AG08396 (cell line): Measurements from ENCODE around the gene ZNF217.
"Not testable (repeated sequence)": the region's sequence is repeated elsewhere in the genome, so short reads cannot be mapped to it uniquely, and the experiment has no call there.

ENCODE experiments used
- DNase-seq: peaks from one replicate; pipeline ENCODE4 v3.0.0; 2012; ENCODE audit warnings: low spot score, mixed read lengths

Gene ZNF217

DNA sequence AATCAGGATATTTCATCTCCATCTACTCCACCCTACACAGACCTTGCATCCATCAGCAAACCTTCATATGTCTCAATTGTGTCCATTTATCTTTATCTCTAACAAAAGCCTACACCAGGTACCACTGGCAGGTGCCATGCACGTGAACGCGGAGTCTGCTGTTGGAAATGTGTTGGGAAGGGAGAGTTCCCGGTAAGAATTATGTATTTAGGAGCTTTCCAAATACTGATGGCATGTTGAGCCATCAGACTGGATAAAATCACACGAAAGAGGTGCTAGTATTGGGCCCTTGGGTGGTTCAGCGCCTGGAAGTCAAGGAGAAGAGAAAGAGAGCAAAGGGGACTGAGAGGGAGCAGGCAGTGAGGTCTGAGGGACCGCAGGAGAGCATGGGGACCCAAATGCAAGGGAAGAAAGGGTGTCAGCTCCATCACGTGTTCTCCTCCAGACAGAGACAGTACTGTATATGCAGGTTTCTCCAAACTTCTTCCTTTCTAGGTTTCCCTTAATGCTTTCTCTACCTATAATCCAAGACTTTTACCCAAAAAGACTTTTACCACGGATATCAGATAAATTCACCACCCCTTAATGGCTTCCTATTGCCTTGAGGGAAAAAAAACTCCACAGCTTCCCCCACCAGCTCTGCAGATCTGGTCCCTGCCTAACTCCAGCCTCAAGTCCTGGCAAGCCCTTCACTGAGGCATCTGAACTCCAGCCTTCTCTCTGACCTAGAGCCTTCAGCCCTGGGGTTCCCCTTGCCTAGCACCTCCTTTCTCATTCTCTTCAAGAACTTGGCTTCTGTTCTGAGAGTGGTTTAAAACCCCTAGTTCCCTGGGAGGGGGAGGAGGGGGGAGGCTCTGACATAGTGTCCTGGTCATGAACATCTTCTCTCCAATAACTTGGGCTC lies 4.8 kb upstream of the ZNF217 start:
- DNase-seq, result no peak

DNA sequence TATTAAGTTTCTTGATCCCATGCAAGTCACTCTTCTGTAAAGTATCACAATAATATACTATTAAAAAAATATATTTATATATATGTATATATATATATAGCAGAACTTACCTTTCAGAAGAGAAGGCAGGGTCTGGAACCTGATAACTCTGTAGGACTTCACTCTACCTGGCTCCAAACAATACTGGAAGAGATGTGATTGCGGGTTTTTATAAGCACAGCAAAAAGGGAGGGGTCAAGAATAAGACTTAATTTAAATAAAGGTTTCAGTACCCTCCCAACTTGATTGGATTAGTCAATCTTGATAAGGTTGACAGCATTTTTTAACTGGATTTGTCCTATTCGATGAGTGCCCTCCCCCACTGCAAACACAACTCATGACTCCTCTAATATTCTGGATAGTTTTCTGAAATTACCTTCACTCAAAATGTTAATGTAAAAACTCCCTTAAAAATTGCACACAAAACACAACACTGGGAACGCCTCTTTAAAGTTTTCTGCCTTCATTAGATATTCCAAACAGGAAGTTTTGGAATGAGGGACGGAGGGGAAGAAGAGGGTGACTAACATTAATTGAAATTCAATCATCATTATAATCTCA lies 4.0 kb upstream of the ZNF217 start:
- DNase-seq, result no peak

DNA sequence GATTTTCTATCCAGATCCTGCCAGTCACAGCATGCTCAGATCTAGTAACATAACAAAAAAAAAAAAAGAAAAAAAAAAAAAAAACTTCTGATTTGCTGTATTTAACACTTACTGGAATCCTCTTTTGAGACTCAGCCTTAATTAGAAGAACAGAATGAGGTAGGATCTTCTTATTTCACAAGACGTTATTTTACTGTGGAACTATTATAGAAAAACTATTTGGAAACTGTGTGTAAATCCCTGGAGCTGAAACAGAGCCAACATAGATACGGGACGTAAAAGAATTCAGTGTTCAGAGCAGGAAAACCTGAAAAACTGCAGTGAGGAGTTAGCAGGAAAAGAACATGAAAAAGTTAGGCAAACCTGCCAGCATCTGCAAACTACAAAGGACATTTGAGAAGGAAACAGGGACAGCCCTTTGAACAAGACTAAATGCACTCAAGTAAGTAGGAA lies 3.4 kb upstream of the ZNF217 start:
- DNase-seq, result no peak

DNA sequence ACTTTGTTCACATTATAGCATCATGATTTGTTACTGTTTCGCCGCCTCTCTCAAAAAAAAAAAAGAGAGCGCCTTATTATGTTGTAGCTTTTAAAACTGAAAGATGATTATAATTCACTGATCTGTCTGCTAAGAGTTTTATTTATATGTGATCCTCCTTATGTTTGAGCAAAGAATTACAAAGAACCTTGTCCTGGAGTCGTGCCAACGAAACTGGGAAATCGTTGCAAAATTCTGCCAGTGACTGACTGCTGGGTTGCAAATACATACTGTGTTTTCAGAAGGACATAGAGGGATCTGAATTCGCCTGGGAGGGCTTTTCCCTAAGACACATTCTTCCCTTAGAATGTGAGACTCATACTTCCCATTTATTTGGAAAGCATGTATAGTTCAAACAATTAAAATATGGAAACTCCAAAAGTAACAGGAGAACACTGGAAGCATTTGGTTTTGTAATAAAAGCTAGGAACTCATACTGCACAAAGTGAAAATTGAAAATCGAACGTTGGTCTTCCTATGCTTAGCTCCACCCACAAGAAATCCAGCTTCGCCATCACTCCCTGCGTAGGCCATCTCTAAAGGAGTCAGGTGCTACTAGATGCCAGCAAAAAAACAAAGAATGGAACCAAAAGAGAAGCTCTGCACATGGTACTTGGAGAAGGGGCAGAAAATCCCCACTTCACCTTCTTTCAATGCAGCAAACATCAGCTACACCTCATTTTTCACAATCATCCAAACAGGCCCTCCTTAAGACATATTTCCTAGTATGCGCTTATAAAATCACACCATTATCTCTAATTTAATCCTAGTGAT lies 2.8 kb upstream of the ZNF217 start:
- DNase-seq, result not testable (repeated sequence)

DNA sequence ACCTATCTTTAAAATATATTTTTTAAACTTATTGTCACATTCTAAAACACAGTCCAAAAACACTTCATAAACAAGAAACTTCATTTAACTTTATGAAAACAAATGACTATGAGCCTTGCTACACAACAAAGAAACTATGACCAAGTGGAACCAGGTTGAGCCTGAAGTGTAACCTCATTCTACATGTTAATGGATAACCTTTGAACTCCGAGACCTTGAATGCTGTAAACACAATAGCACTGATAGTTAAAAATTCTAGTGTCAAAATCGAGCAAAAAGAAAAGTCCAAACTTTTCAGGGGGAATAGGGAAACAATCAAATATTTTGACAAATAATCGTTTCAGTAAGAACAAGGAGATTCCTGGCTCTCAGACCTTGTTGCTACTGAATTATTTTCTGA lies 2.1 kb upstream of the ZNF217 start:
- not testable (repeated sequence) for DNase-seq

DNA sequence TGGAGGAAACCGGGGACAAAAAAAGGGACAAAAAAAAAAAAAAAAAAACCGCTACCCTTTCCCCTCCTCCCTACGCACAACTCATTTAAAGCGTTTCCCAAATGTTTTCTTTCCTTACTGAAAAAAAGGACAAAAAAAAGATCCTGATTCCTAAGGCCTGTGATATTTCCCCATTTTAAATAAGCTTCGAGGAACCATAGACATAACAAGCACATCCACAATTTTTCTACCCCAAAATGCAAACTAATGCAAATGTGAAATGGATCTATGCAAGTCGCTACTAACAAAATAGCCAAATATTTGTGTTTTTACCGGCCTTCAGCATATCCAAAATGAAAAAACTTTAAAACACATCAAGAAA lies 1.4 kb upstream of the ZNF217 start:
- DNase-seq, result no peak

DNA sequence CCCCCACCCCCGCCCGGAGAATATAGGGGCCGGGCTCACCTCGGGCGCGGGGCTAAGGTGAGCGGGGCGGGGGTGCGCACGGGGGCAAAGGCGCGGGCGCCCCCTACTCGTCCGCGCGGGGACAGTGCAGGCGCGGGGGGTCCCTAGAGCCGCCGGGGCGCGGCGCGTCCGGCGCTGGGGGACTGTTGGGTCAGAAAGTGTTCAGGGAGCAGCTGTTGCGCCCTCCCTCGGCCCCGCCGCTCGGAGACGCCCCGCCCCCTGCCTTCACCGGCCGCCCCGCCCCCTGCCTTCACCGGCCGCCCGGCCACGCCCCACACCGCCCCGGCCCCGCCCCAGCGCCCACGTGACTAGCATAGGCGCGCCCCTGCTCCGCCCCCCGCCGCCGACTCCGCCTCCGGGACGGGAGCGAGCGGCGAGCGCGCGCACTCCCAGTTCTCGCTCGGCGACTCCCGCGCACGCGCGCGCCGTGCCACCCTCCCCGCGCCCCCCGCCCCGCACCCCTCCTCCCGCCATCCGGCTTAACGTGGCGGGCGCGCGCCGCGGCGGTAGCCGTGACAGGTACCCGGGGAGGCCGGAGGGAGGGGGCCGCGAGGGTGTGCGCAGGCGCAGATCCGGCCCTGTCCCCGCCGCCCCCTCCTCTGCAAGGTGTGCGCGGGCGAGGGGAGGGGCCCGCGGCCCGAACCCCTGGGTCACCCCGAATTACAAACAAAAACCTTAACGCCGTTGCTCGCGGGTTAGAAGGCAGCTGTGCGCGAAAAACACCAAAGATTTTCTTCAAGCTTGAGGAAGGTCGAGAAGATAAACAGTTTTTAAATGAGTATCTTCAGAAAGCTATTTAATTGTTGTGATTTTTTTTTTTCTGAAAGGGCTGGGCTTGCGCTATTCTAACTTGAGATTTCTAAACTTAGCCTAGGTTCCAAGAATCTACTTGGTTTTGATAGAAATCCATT lies 704 bp upstream of the ZNF217 start:
- peak; percentile 94 for DNase-seq

DNA sequence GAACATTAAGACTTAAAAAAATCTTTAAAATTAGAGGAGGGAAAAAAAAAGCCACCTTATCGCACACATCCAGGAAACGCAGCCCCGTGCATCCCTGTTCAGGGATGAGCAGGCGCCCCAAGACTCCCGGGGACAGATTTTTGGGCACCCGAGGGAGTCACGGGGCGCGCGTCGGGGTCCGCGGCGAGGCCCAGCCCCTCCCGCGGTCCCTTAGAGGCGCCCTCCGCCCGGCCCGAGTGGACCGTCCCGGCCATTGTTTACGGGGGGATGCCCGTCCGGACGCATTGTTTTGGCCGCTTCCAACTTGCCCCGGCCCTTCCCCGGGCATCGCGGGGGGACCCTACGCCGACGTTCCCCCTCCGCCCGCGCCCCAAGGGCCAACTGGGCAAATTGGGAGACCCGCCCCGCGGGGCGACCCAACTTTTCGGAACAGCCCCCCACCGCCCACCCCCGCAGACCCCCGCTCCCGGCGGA lies 610 bp downstream of the ZNF217 start:
- no peak for DNase-seq

DNA sequence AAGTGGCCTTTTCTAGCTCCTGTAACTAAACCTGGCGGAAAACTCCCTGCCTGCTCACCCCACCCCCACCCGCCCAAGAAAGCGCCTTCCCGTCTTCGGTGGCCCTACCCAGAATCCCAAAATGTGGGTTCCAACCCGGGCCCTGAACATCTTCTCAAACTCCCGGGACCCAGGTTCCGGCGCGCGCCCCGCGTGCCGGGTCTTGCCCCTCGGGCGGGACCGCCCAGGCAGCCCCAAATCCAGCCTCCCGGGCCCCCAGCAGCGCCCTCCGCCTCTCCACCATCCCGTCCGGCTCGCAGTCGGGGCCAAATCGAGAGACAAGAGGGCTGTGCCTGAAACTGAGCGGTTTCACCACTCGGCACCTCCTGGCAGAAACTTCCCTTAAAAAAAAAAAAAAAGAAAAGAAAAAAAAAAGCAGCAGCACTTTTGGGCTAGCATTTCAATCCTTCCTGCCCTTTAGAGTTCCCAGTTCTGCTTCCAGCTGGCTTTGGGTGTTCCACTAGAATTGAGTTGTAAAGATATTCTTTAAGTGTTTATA lies 1.1 kb downstream of the ZNF217 start:
- DNase-seq, result peak; percentile 40

DNA sequence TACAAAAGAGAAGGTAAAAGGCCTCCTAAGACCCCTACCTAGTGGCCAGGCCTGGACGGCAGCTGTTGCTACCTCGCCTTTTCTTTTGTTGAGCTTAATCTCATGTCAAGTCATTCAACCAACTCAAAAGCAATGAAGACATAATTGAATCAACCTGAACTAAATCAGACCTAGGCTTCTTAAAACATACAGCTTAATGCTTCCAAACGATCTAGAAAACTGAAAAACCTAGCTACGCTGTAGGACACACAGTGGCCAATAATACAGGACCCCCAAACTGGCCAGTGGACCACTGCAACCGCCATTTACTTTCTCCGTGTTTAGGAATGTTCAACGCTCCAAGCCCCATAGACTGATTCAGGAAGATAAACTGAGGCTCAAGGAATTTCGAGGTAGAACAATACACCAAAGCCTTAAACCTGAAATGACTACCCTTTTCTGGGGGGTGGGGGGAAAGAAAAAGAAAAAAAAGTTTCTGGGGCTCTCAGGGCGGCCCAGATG lies 1.6 kb downstream of the ZNF217 start:
- not testable (repeated sequence) for DNase-seq

DNA sequence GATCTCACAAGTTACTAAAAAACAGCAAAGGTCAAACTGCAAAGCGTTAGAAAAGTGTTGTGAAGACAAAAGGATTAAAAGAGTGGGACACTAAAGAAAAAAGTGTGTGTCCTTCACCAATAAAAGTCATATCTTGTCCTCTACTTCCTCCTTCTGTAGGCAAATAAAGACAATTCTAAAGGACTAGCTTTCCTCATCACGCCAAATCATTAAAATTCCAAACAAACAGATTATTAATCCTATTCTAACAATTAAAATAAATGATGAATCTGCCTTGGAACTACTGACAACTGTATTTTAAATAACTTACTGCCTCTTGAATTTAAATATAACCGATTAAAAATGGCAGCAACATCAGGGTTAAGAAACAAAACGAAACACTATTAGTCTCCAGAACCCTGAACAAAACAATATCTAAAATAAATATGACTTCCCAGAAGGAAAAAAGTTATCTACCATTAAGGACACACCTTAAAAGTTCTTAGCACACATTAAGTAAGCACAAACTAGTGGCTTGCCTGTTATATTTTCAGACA lies 2.4 kb downstream of the ZNF217 start:
- DNase-seq, result not testable (repeated sequence)

DNA sequence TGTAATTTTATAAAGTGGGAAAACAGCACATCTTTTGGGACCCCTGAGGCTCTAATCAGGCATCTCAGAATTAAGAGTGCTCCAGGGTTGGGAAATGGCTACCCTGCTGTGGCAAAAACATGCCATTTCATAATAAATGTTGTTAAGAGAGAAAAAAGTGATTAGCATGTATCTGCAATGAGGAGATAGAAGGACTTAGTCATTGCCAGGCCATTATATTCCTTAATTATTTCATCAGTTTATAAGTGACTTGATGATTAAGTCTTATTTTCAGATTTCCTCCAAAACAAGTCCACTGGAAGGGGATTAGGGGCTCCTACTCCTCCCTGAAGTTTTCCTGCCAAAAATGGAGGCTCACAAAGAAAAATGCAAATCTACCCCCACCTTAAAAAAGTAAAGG lies 3.0 kb downstream of the ZNF217 start:
- not testable (repeated sequence) for DNase-seq

DNA sequence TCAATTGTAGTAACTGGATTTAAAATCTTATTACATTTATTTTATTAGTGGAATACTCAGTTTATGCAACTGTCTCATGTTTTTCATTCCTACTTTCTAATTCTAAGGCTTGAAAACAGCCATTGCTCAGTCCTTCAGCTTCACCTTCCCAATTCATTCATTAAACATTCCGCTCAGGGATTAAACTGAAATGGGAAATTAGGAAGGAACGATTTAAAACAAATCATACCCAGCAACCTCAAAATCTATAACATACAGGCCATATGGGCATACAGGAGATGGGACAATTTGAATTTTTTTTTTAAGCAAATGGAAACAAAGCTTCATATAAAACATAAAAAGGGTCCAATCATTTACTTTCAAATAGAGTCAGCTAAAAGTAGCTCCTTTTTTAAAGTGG lies 3.5 kb downstream of the ZNF217 start:
- DNase-seq, result not testable (repeated sequence)

DNA sequence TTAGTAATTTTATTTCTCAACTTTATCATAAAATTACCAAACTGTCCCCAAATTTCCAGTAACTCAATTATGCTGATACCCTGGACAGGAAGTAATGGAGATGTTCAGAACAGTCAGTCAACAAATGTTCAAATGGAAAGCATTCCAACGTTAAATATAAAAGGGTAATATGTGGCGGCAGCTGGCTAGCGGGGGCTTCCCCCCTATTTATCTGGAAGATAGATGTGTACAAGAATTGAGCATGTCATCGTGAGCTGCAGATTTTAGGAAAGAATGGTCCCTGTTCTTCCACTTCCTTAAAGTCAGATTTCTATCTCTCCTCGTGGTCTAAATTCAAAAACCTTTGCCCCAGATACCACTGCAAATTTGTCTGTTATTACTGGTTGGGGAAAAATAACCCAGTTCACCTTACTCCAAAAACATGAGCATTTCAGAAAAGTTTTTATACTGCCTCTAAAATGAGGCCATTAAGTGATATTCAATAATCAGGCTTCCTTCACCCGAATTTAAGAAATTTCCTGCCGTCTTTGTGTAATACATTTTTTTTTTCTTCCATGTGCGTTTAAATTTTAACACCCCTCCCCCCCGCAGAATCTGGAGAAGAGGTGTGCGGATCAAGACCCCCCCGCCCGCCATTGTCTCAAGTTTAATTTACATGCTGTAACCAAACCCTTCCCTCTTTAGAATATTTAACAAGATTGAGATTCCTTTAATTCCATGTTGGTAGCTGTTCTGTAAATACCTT lies 4.1 kb downstream of the ZNF217 start:
- DNase-seq, result not testable (repeated sequence)

DNA sequence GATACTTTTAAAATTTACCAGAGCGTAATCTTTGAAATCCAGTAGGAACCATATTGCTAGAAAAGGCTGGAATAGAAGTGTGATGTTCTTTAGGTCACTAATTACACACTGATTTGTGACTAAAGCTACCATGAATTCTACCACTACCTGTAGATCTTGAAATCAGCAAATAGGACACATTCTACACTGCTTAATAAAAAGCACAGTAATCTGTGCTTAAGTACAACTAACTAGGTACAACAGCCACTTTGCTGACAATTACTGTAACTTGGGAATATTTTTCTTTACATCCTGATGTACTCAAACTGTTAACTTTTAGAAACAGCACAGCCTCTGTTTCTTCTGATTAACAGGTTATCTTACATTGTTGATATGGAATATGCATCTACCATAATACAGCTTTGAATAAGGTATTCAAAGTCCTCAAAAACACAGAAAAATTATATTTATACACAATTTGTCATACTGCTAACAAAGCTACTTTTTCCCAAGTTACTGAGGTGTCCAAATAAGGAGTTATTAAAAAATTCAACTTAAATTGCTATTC lies 6.4 kb downstream of the ZNF217 start:
- DNase-seq, result not testable (repeated sequence)

DNA sequence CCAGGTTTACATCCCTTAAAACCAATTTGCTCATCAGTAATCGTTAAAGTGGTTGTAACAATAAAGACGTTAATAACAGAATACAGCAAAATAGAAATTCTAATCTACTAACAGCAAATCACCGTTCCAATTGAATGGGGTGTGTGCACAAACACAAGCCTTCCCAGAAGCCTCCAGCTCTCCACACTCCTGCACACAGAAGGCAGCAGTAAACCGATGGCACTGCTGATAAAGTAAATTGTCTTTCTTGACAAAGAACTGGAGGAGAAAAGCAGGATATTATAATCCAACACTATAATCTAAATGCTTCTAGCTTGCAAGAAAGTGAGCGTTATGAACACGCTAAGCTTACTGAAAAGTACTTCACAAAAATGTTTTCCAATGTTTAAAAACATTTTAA lies 7.0 kb downstream of the ZNF217 start:
- DNase-seq, result no peak

DNA sequence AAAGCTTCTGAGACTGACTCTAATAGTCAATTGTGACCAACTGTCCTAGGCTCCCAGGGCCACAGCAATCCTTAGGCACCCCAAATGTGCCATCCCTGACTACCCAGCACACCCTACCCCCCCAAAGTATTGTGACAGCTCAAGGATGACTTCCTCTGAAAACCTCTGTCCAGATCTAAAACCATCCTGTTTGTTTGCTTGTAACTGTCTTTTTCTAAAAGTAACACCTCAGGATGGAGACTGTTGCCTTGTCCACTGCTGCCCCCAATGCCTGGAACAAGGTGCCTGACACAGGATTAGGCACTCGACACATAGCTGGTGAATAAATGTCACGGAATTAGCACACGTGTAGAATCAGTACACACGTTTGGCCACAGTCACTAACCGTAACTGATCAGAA lies 7.7 kb downstream of the ZNF217 start:
- not testable (repeated sequence) for DNase-seq

DNA sequence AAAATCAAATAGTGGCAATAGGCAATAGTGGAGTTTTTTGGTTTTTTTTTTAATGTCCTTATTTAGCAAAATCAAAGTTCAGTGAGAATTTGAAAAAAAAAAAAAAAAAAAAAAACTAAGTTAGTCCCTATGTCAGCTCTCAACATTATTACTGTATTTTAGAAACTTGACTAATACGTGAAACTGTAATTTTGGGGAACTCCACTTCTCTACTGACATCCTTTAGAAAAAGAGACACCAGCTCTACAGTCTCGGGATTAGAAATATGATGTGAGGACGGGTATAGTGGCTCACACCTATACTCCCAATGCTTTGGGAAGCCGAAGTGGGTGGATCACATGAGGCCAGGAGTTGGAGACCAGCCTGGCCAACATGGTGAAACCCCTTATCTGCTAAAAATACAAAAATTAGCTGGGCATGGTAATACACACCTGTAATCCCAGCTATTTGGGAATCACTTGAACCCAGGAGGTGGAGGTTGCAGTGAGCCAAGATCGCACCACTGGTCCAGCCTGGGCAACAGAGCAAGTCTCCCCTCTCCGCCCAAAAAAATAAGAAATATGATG lies 8.6 kb downstream of the ZNF217 start:
- DNase-seq, result not testable (repeated sequence)

DNA sequence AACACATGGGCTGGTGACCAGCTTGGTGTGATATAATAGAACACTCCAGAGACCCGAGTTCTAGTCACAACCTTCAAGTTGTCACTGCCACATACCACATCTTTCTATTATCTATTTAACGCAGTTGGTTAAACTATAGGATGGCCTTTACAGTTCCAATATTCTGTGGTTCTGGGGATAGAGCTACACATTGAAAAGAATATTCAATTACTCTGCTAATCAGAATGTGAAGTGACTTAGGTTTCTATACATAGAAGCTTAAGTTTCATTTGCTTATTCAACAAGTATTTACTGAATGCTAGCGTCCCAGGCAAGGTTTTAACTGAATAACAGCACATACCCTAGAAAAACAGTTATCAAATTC lies 9.1 kb downstream of the ZNF217 start:
- not testable (repeated sequence) for DNase-seq
